Medulla oblongata (tissue), 1 donor: Measurements from ENCODE around the gene FAM222B.
A peak's percentile ranks its signal among the peaks of the same experiment; 100 is the strongest.
"Not testable (repeated sequence)": the region's sequence is repeated elsewhere in the genome, so short reads cannot be mapped to it uniquely, and the experiment has no call there.

ENCODE experiments used
- DNase-seq: peaks from one replicate; pipeline ENCODE4 v3.0.0-alpha.2; 2015; ENCODE audit errors: extremely low spot score

FAM222B gene

GRCh38 chr17:28728364-28729200 lies 114.0 kb downstream of the FAM222B start, which contains the start of gene NEK8:
Gene NEK8 (plus strand): TSS chr17:28728788. CDS start chr17:28728814, 26 bp downstream.
- peak; percentile 95 for DNase-seq

GRCh38 chr17:28726627-28727491 lies 115.7 kb downstream of the FAM222B start:
- DNase-seq, result peak; percentile 97

GRCh38 chr17:28726226-28726626 lies 116.4 kb downstream of the FAM222B start, which contains the start of gene TLCD1:
Gene TLCD1 (minus strand): TSS chr17:28726233. CDS start chr17:28726097, 136 bp downstream.
- peak; percentile 61 for DNase-seq

GRCh38 chr17:28725660-28726225 lies 116.8 kb downstream of the FAM222B start:
- no peak for DNase-seq

- no peak for DNase-seq
Measured at GRCh38 chr17:28725166-28725659, 117.4 kb downstream of the FAM222B start.

GRCh38 chr17:28724500-28725165 lies 118.0 kb downstream of the FAM222B start:
- no peak for DNase-seq

GRCh38 chr17:28723836-28724499 lies 118.6 kb downstream of the FAM222B start:
- DNase-seq, result not testable (repeated sequence)

- no peak for DNase-seq
Measured at GRCh38 chr17:28723159-28723835, 119.3 kb downstream of the FAM222B start.

GRCh38 chr17:28722417-28723158 lies 120.0 kb downstream of the FAM222B start:
- DNase-seq, result no peak

GRCh38 chr17:28720997-28721329 lies 121.6 kb downstream of the FAM222B start:
- DNase-seq, result not testable (repeated sequence)

GRCh38 chr17:28720247-28720996 lies 122.2 kb downstream of the FAM222B start:
- DNase-seq, result no peak

- DNase-seq, result no peak
Measured at GRCh38 chr17:28719021-28719433, 123.6 kb downstream of the FAM222B start.

GRCh38 chr17:28718333-28719020 lies 124.1 kb downstream of the FAM222B start:
- DNase-seq, result no peak

GRCh38 chr17:28717578-28718332 lies 124.8 kb downstream of the FAM222B start, which contains the start of gene RAB34:
Gene RAB34 (minus strand): TSS chr17:28717868. CDS start chr17:28717266, 602 bp downstream.
- DNase-seq, result peak; percentile 52

GRCh38 chr17:28716740-28717577 lies 125.6 kb downstream of the FAM222B start:
- no peak for DNase-seq

GRCh38 chr17:28715217-28715616 lies 127.4 kb downstream of the FAM222B start:
- no peak for DNase-seq
